Measurements from ENCODE around the gene CSF3. TPM values are rescaled to one million over a fixed set of nuclear protein-coding genes. Genes with fewer than 3 reads are reported as not detected.

Gene CSF3
- total RNA-seq, 1 experiment from 2014 or later = not detected

GRCh38 chr17:40004072-40004471 lies 11.2 kb upstream of the CSF3 start:
- no peaks in the 10 kb centered on the region for H3K27me3 ChIP-seq (ENCODE audit: insufficient read depth, low read length)
- H3K27ac ChIP-seq (ENCODE audit: low read depth, low read length) = no peak overlapping the region
- H3K4me2 ChIP-seq (ENCODE audit: low read length) = no peak overlapping the region
- POLR2A ChIA-PET = no interaction called here
- no peak for TF ChIP-seq CBX3 (IDR thresholded peaks at IDR 0.05; ENCODE audit: low read depth)
- BruUV-seq (replicated peaks) = no TSS peak
- CTCF ChIA-PET = interaction anchor here (1.5 kb wide), 1 partner anchor 9 kb away, joined by 6 read pairs; no protein-coding TSS in a partner anchor
- no peak overlapping the region for H3K9ac ChIP-seq (ENCODE audit: low read length)
- no peaks in the 10 kb centered on the region for H3K79me2 ChIP-seq (ENCODE audit: insufficient read depth, low read length)
- H3K36me3 ChIP-seq (ENCODE audit: control insufficient read depth in 1 of 2, insufficient read depth in 2 of 2, low read length in 2 of 2) = no peaks in the 10 kb centered on the region
- ATAC-seq (no peak), DNase-seq (ENCODE audit: low read depth, low spot score) (no peak)
- no peak overlapping the region for H3K4me3 ChIP-seq (replicated peaks in 1 of 2; ENCODE audit: low read depth in 1 of 2, low read length in 2 of 2)
- intact Hi-C loops (cut with micrococcal nuclease) = no loop called here
- no peaks in the 10 kb centered on the region for H4K20me1 ChIP-seq (ENCODE audit: insufficient read depth)
- H3K9me3 ChIP-seq (ENCODE audit: control insufficient read depth in 1 of 2, insufficient read depth in 1 of 2, low read depth in 1 of 2, low read length in 2 of 2) = no peaks in the 10 kb centered on the region
- RAD21 ChIA-PET (ENCODE audit: low non-redundant PET in 1 of 2, low total read pairs in 2 of 2, uncharacterized antibody in 2 of 2, unreplicated experiment in 2 of 2) = no interaction called here
- H2AFZ ChIP-seq (ENCODE audit: low read depth, low read length, poor library complexity, severe bottlenecking) = no peak overlapping the region
- no peaks in the 10 kb centered on the region for H3K4me1 ChIP-seq (ENCODE audit: control insufficient read depth in 1 of 2, insufficient read depth in 2 of 2, low read length in 2 of 2)
- H3K9me2 ChIP-seq (ENCODE audit: insufficient read depth) = no peaks in the 10 kb centered on the region

- Histone ChIP-seq H3K4me3 (replicated peaks in 1 of 2; ENCODE audit: low read depth in 1 of 2, low read length in 2 of 2) (no peak overlapping the region), H3K79me2 (ENCODE audit: insufficient read depth, low read length) (no peaks in the 10 kb centered on the region), H3K9me2 (ENCODE audit: insufficient read depth) (no peaks in the 10 kb centered on the region), H3K36me3 (ENCODE audit: control insufficient read depth in 1 of 2, insufficient read depth in 2 of 2, low read length in 2 of 2) (no peaks in the 10 kb centered on the region), H3K9me3 (ENCODE audit: control insufficient read depth in 1 of 2, insufficient read depth in 1 of 2, low read depth in 1 of 2, low read length in 2 of 2) (no peaks in the 10 kb centered on the region), H3K27me3 (ENCODE audit: insufficient read depth, low read length) (no peaks in the 10 kb centered on the region), H2AFZ (ENCODE audit: low read depth, low read length, poor library complexity, severe bottlenecking) (no peak overlapping the region), H3K27ac (ENCODE audit: low read depth, low read length) (no peak overlapping the region), H4K20me1 (ENCODE audit: insufficient read depth) (no peaks in the 10 kb centered on the region), H3K9ac (ENCODE audit: low read length) (no peak overlapping the region), H3K4me1 (ENCODE audit: control insufficient read depth in 1 of 2, insufficient read depth in 2 of 2, low read length in 2 of 2) (no peaks in the 10 kb centered on the region), H3K4me2 (ENCODE audit: low read length) (no peak overlapping the region)
- intact Hi-C loops (cut with micrococcal nuclease) = no loop called here
- RAD21 ChIA-PET (ENCODE audit: low non-redundant PET in 1 of 2, low total read pairs in 2 of 2, uncharacterized antibody in 2 of 2, unreplicated experiment in 2 of 2) = no interaction called here
- ATAC-seq (no peak), DNase-seq (ENCODE audit: low read depth, low spot score) (no peak)
- POLR2A ChIA-PET = no interaction called here
- CTCF ChIA-PET = interaction anchor here (1.5 kb wide), 1 partner anchor 9 kb away, joined by 6 read pairs; no protein-coding TSS in a partner anchor
- no TSS peak for BruUV-seq (replicated peaks)
- TF ChIP-seq POLR2A (IDR thresholded peaks at IDR 0.05; ENCODE audit: borderline replicate concordance, extremely low read depth, insufficient read depth, insufficient read length) (no peak), SRF (IDR thresholded peaks at IDR 0.05; ENCODE audit: low read depth) (no peak), ZNF274 (IDR thresholded peaks at IDR 0.05; ENCODE audit: low read depth, low read length) (no peak), ZBTB33 (IDR thresholded peaks at IDR 0.05; ENCODE audit: extremely low read depth, insufficient replicate concordance, low read length) (no peak), CEBPB (IDR thresholded peaks at IDR 0.05; ENCODE audit: low read depth) (no peak), REST (IDR thresholded peaks at IDR 0.05; ENCODE audit: low read depth) (no peak), EZH2phosphoT487 (IDR thresholded peaks at IDR 0.05; ENCODE audit: borderline replicate concordance) (no peak), FOSL1 (IDR thresholded peaks at IDR 0.05; ENCODE audit: low read depth) (no peak), EZH2 (IDR thresholded peaks at IDR 0.05) (no peak), ATF3 (IDR thresholded peaks at IDR 0.05) (no peak), MAX (IDR thresholded peaks at IDR 0.05) (no peak), ELF1 (IDR thresholded peaks at IDR 0.05; ENCODE audit: borderline replicate concordance, low read depth) (no peak), JUND (IDR thresholded peaks at IDR 0.05) (no peak), SIN3A (IDR thresholded peaks at IDR 0.05; ENCODE audit: low read depth) (no peak)
These were observed 10.5 kb upstream of the CSF3 start for GRCh38 chr17:40004712-40005111.

Measured in HCT116 (cell line).